Stimulated activated CD8-positive, alpha-beta memory T cell treated with anti-CD3 and anti-CD28 coated beads, Interleukin-4, amount 100 ng/mL, for 1 hour (primary cell): ENCODE measurements around the gene ELMO2.
A peak's percentile ranks its signal among the peaks of the same experiment; 100 is the strongest.

Experiments
- DNase-seq, 2 donors: peaks; one replicate each; pipeline ENCODE4 v3.0.0-alpha.2; 2020; ENCODE audit warnings: low read depth in 2 of 2, low spot score in 1 of 2

ELMO2 gene

GRCh38 chr20:46406200-46406985 lies at the start of gene ELMO2:
ELMO2 (minus strand) TSS chr20:46406615; CDS start chr20:46394482, 12,133 bp downstream.
- peak; percentile 91 to 92 for DNase-seq

GRCh38 chr20:46455729-46456128 lies 49.3 kb upstream of the ELMO2 start:
- DNase-seq, result no peak

- DNase-seq, result no peak
Observed at GRCh38 chr20:46446851-46447250, 40.4 kb upstream of the ELMO2 start.

GRCh38 chr20:46439837-46440236 lies 33.4 kb upstream of the ELMO2 start:
- DNase-seq, result no peak

- DNase-seq, result no peak
Observed at GRCh38 chr20:46438156-46438750, 31.8 kb upstream of the ELMO2 start.

GRCh38 chr20:46435146-46435545 lies 28.7 kb upstream of the ELMO2 start:
- DNase-seq, result no peak

GRCh38 chr20:46434597-46434996 lies 28.2 kb upstream of the ELMO2 start:
- DNase-seq, result no peak

- DNase-seq, result no peak
Observed at GRCh38 chr20:46433051-46433450, 26.6 kb upstream of the ELMO2 start.

- no peak for DNase-seq
Observed at GRCh38 chr20:46430921-46431712, 24.7 kb upstream of the ELMO2 start.

- DNase-seq, result no peak
Observed at GRCh38 chr20:46427384-46427783, 21.0 kb upstream of the ELMO2 start.

GRCh38 chr20:46423882-46424482 lies 17.6 kb upstream of the ELMO2 start:
- no peak for DNase-seq

GRCh38 chr20:46423342-46423741 lies 16.9 kb upstream of the ELMO2 start:
- no peak for DNase-seq

- no peak for DNase-seq
Observed at GRCh38 chr20:46420878-46421277, 14.5 kb upstream of the ELMO2 start.

GRCh38 chr20:46419882-46420281 lies 13.5 kb upstream of the ELMO2 start:
- DNase-seq, result no peak

- no peak for DNase-seq
Observed at GRCh38 chr20:46416839-46417238, 10.4 kb upstream of the ELMO2 start.

- DNase-seq, result no peak
Observed at GRCh38 chr20:46416421-46416820, 10.0 kb upstream of the ELMO2 start.

- no peak for DNase-seq
Observed at GRCh38 chr20:46415773-46416172, 9.4 kb upstream of the ELMO2 start.

GRCh38 chr20:46414608-46415007 lies 8.2 kb upstream of the ELMO2 start:
- DNase-seq, result no peak

- DNase-seq, result no peak
Observed at GRCh38 chr20:46411637-46412036, 5.2 kb upstream of the ELMO2 start.

GRCh38 chr20:46408281-46408731 lies 1.9 kb upstream of the ELMO2 start:
- no peak for DNase-seq

GRCh38 chr20:46407671-46407996 lies 1.2 kb upstream of the ELMO2 start:
- DNase-seq, result no peak
